HG02678 (cell line): ENCODE data around the gene TMEM185A.
"Not testable (repeated sequence)": the region's sequence is repeated elsewhere in the genome, so short reads cannot be mapped to it uniquely, and the experiment has no call there.

Experiments used
- ATAC-seq: cut with Tn5 transposase; IDR thresholded peaks from one replicate; pipeline ENCODE4 v1.9.1; 2021; ENCODE audit warnings: mild to moderate bottlenecking, moderate library complexity; ENCODE audit not compliant: unreplicated experiment

The TMEM185A gene

GRCh38 chrX:149563359-149563758 lies 68.2 kb downstream of the TMEM185A start:
- no peak for ATAC-seq

DNA sequence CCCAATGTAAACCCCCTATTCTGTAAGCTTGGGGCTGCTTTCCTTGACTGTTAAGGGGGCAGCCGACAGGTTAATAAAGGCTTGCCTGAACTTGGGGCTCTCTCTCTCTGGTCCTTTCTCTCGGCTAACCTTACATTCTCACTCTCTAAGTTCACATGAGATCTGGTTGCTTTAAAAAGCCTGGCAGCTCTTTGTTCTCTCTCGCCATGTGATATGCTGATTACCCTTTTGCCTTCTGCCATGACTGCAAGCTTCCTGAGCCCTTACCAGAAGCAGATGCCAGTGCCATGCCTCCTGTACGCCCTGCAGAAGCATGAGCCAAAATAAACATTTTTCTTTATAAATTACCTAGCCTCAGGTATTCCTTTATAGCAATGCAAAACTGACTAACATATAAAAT lies 76.3 kb downstream of the TMEM185A start:
- not testable (repeated sequence) for ATAC-seq

DNA sequence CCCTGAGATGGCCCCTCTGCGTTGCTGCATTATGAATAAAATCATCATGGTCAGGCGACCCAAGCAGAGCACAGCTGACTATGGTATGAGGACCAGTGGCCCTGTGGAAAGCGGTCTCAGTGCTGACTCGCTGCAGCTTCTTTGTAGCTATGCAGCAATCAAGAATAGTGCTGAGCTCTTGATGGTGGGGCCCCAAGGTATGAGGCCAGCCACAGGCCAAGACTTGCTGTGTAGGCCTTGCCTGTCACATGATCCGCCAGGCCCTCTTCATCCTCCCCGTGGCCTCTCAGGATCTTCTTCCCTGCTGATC lies 79.7 kb downstream of the TMEM185A start:
- not testable (repeated sequence) for ATAC-seq

DNA sequence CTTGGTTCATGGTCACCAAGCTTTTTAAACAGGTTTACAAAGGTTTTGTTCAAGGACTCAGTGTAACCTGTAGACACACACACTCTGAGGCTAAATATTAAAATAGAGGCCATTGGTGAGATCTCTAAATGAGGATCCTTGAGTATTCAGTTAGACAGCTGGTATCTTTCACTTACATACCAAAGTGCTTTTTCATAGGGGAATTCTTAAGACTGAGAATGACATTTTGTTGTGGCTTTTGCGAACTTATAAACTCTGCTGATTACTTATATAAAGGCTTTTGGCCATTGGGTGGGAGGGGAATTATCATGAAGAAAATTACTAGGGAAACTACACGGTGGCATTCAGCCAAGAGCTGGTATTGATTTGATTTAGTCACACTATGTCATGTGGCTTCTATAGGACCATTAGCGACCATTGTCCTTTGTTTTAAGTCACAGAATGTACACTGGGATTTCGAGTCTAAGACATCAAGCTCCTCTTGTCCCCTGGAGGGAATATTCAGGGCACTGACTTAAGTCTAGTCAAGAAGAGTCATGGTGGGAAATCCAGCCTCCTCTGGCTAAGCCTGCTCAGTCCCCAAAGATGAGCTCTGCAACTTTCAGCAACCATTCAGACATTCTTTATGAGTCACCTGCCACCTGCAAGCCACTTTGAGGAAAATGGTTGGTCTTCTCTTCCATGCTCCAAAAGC lies 80.2 kb downstream of the TMEM185A start:
- peak; percentile 52 for ATAC-seq

DNA sequence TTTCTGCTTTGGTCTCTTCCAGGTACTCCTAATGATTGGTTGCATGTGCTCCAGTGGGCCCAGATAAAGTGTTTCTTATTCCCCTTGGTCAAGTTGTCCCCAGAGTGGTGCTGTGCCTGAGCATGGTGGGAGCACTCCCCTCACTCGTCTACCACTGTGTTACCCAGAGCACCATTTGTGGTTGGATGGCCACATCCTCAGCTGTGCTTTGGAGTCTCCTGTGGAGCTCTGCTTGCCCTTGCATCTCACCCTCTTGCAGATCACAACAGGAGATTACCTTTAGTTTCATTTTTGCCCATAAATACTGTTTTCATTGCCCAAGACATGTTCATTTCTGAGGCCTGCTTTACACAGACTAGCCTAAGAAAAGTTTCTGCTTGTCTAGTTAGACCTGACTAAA lies 81.1 kb downstream of the TMEM185A start:
- not testable (repeated sequence) for ATAC-seq

- not testable (repeated sequence) for ATAC-seq
These were observed 81.9 kb downstream of the TMEM185A start, which contains the start of gene HSFX3 for GRCh38 chrX:149549701-149550100. HSFX3 (minus strand) TSS chrX:149549924; CDS start chrX:149549852, 72 bp downstream.

- not testable (repeated sequence) for ATAC-seq
These were observed 83.8 kb downstream of the TMEM185A start for GRCh38 chrX:149547782-149548181.

GRCh38 chrX:149546962-149547361 lies 84.6 kb downstream of the TMEM185A start:
- ATAC-seq: not testable (repeated sequence)
